PC-3 (cell line): ENCODE data around the gene TTLL12.

Experiments
- EZH2 ChIP-seq: fragments of 300-600 bp; sonication (generic); IDR thresholded peaks from one replicate; pipeline ENCODE4 v1.6.1; 2017; ENCODE audit warnings: antibody characterized with exemption, mild to moderate bottlenecking, low read length; ENCODE audit not compliant: unreplicated experiment
- TF ChIP-seq, protein P1 (sequence below): fragments of 300-600 bp; sonication (generic); conservative IDR thresholded peaks from 2 replicates; pipeline ENCODE4 v1.5.1; 2017; ENCODE audit warnings: antibody characterized with exemption, low read depth, mild to moderate bottlenecking, low read length

DNA sequence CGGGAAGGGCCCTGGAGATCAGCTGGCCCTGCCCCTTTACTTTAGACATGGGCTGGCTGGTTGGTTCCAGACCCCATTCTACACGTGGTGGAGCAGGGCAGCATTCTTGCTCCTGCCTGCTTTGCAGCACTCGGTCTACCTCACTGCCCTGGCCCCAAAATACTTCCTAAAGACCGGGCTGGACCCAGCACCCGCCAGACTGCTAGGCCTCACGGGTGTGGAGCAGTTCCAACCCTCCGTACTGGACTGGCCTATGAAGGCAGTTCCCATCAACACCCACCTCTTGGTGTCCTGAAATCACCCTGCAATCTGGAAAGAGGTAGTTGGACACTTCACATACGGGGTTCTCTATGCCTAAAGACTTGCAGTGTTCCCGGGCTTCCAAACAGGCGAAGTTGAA is 50.1 kb downstream of the TTLL12 start:
- TF ChIP-seq EZH2, result no peak
- TF ChIP-seq, protein P1, sequence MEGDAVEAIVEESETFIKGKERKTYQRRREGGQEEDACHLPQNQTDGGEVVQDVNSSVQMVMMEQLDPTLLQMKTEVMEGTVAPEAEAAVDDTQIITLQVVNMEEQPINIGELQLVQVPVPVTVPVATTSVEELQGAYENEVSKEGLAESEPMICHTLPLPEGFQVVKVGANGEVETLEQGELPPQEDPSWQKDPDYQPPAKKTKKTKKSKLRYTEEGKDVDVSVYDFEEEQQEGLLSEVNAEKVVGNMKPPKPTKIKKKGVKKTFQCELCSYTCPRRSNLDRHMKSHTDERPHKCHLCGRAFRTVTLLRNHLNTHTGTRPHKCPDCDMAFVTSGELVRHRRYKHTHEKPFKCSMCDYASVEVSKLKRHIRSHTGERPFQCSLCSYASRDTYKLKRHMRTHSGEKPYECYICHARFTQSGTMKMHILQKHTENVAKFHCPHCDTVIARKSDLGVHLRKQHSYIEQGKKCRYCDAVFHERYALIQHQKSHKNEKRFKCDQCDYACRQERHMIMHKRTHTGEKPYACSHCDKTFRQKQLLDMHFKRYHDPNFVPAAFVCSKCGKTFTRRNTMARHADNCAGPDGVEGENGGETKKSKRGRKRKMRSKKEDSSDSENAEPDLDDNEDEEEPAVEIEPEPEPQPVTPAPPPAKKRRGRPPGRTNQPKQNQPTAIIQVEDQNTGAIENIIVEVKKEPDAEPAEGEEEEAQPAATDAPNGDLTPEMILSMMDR, result no peak
